Measurements from ENCODE around the gene LYST.
"Not testable (repeated sequence)": the region's sequence is repeated elsewhere in the genome, so short reads cannot be mapped to it uniquely, and the experiment has no call there.

The LYST gene

GRCh38 chr1:235628316-235629005, 238.2 kb downstream of the LYST start:
- no peak for DNase-seq

DNA sequence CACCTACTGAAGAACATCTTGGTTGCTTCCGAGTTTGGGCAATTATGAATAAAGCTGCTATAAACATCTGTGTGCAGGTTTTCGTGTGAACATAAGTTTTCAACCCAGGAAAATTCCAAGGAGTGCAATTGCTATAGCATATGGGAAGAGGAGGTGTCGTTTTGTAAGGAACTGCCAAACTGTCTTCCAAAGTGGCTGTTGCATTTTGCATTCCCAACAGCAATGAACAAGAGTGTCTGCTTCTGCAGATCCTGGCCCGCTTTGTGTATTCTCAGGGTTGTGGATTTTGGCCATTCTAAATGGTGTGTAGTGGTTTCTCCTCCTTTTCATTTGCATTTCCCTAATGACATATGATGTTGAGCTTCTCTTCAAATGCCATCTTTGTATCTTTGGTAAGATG, 240.9 kb downstream of the LYST start:
- no peak for DNase-seq

DNA sequence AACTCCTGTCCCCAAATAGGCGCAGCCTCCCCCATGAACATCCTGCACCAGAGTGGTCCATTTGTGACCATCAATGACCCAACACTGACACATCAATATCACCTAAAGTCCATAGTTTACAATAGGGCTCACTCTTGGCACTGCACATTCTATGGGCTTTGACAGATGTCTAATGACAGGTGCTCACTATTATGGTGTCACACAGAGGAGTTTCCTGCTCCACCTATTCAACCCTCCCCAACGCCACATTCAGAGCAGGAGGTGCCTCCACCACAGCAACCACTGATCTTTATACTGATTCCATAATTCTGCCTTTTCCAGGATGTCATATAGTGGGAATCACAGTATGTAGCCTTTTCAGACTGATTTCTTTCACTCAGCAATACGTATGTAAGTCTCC, 241.4 kb downstream of the LYST start:
- no peak for DNase-seq

GRCh38 chr1:235624721-235625333, 241.9 kb downstream of the LYST start:
- no peak for DNase-seq

GRCh38 chr1:235622936-235623779, 243.5 kb downstream of the LYST start:
- no peak for DNase-seq

- DNase-seq = not testable (repeated sequence)
These were observed 247.6 kb downstream of the LYST start for GRCh38 chr1:235619149-235619548.

DNA sequence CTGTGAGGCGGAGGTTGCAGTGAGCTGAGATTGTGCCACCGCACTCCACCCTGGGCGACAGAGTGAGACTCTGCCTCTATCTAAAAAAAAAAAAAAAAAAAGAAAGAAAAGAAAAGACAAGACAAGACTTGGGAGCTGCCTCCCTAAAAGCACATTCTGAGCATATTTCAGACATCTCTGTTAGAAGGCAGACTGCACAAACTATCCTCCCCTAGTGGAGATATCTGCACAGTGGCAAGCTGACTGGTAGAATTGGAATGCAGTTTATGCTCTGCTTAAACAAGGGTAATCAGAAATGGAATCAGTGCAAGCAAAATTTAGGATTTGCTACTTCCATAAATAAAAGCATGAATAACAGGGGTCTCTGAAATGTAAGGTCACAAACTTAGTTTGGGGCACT, 248.9 kb downstream of the LYST start:
- DNase-seq = no peak

GRCh38 chr1:235617140-235617539, 249.6 kb downstream of the LYST start:
- DNase-seq = no peak

- no peak for DNase-seq
These were observed 252.2 kb downstream of the LYST start for GRCh38 chr1:235614442-235614954.

- DNase-seq = no peak
These were observed 253.1 kb downstream of the LYST start for GRCh38 chr1:235613602-235614001.

DNA sequence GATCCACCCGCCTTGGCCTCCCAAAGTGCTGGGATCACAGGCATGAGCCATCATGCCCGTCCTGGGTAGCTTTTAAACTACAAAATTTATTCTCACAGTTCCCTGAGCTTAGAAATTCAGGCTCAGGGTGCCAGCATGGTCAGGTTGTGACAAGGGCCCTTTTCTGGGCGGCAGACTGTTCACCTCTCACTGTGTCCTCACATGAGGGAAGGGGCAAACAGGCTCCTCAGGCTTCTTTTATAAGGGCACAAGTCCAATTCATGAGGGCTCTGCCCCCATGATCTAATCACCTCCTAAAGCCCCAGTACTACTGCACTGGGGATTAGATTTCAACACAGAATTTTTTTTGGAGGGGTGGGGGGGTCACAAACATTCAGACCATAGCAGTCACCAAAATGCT, 253.9 kb downstream of the LYST start:
- no peak for DNase-seq

Measured in CD4-positive, alpha-beta T cell treated with Interferon gamma for 1 hour (primary cell).